Loucy (cell line): Measurements from ENCODE around the gene PRR36.
A peak's percentile ranks its signal among the peaks of the same experiment; 100 is the strongest.

ENCODE experiments used
- H2AFZ ChIP-seq: fragments of 200-600 bp; sonication (generic); 2 replicates; pipeline ENCODE4 v1.6.0; 2016; ENCODE audit warnings: antibody characterized with exemption, mild to moderate bottlenecking, low read length, moderate library complexity
- H3F3A ChIP-seq: fragments of 200-600 bp; 2 replicates; pipeline ENCODE4 v1.6.0; 2016; ENCODE audit warnings: antibody characterized with exemption, low read depth, mild to moderate bottlenecking
- H3K27me3 ChIP-seq: fragments of 200-600 bp; sonication (generic); 2 replicates; pipeline ENCODE4 v1.6.1; 2014; ENCODE audit warnings: low read length, mild to moderate bottlenecking; ENCODE audit not compliant: insufficient read depth, poor library complexity, severe bottlenecking
- H3K36me3 ChIP-seq: fragments of 200-600 bp; sonication (generic); 2 replicates; pipeline ENCODE4 v1.6.1; 2016; ENCODE audit warnings: low read length; ENCODE audit not compliant: insufficient read depth
- H3K4me1 ChIP-seq: fragments of 200-600 bp; sonication (generic); 2 replicates; pipeline ENCODE4 v1.5.1; 2014; ENCODE audit warnings: low read length, mild to moderate bottlenecking; ENCODE audit not compliant: insufficient read depth, poor library complexity, severe bottlenecking
- H3K4me2 ChIP-seq: fragments of 200-600 bp; sonication (generic); 2 replicates; pipeline ENCODE4 v1.6.0; 2014; ENCODE audit warnings: antibody characterized with exemption, low read length, low read depth, mild to moderate bottlenecking; ENCODE audit not compliant: poor library complexity, severe bottlenecking
- H3K4me3 ChIP-seq: fragments of 200-600 bp; sonication (generic); 2 replicates; pipeline ENCODE4 v1.5.1; 2014; ENCODE audit warnings: low read length, mild to moderate bottlenecking, mixed read lengths; ENCODE audit not compliant: poor library complexity, severe bottlenecking
- H3K79me2 ChIP-seq: fragments of 200-600 bp; sonication (generic); 2 replicates; pipeline ENCODE4 v1.6.1; 2014; ENCODE audit warnings: low read length; ENCODE audit not compliant: insufficient read depth
- H3K9ac ChIP-seq: fragments of 200-600 bp; sonication (generic); 2 replicates; pipeline ENCODE4 v1.6.0; 2014; ENCODE audit warnings: mild to moderate bottlenecking, low read depth, low read length, moderate library complexity; ENCODE audit not compliant: poor library complexity, severe bottlenecking
- H3K9me2 ChIP-seq: fragments of 200-600 bp; sonication (generic); replicated peaks from 2 replicates; pipeline ENCODE4 v1.6.1; 2016; ENCODE audit warnings: low read depth, low read length, mixed read lengths
- H3K9me3 ChIP-seq: fragments of 200-600 bp; sonication (generic); 2 replicates; pipeline ENCODE4 v1.6.1; 2014; ENCODE audit warnings: mild to moderate bottlenecking, antibody characterized with exemption, low read length, low read depth; ENCODE audit not compliant: insufficient read depth
- H4K20me1 ChIP-seq: fragments of 200-600 bp; sonication (generic); 2 replicates; pipeline ENCODE4 v1.6.0; 2014; ENCODE audit warnings: antibody characterized with exemption, low read length, mild to moderate bottlenecking; ENCODE audit not compliant: insufficient read depth, poor library complexity, severe bottlenecking
- EZH2phosphoT487 ChIP-seq: fragments of 200-600 bp; IDR thresholded peaks from 2 replicates; pipeline ENCODE4 v1.6.1; 2018; ENCODE audit warnings: antibody characterized with exemption, mild to moderate bottlenecking, moderate library complexity, borderline replicate concordance
- TF ChIP-seq, protein P1 (sequence below): fragments of 200-600 bp; sonication (generic); conservative IDR thresholded peaks from 2 replicates; pipeline ENCODE4 v1.5.1; 2014; ENCODE audit warnings: mild to moderate bottlenecking, antibody characterized with exemption, low read length

PRR36 gene

DNA sequence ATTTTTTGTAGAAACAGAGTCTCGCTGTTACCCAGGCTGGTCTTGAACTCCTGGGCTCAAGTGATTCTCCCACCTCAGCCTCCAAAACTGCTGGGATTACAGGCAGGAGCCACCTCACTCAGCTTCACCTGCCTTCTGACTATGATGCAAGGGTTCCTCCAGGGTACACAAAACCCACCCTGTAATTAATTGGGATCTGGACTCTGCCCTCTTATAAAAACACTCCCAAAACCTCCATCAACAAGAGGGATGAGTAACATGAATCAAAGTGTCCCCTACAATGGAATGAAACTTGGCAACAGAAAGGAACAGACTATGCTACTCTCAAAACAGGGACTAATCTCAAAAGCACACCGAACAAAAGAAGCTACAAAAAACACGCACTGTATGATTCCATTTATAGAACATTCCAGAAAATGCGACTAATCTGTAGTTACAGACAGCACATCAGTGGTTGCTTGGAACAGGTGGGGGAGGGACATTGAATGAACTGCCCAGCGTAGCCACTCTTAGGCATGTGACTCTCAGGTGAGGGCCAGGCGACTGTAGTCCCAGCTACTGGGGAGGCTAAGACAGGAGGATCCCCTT is 3.2 kb upstream of the PRR36 start:
- Histone ChIP-seq H3K4me2 (no peak overlapping the region), H3K9ac (no peak overlapping the region), H3K4me1 (peaks cover 5% of the 10 kb centered on the region), H3K79me2 (no peaks in the 10 kb centered on the region), H3F3A (no peaks in the 10 kb centered on the region), H3K9me3 (no peaks in the 10 kb centered on the region), H3K36me3 (no peaks in the 10 kb centered on the region), H3K27me3 (no peaks in the 10 kb centered on the region), H3K9me2 (no peaks in the 10 kb centered on the region), H2AFZ (no peak overlapping the region), H3K4me3 (no peak overlapping the region), H4K20me1 (no peaks in the 10 kb centered on the region)
- no peak for TF ChIP-seq EZH2phosphoT487
- TF ChIP-seq, protein P1, sequence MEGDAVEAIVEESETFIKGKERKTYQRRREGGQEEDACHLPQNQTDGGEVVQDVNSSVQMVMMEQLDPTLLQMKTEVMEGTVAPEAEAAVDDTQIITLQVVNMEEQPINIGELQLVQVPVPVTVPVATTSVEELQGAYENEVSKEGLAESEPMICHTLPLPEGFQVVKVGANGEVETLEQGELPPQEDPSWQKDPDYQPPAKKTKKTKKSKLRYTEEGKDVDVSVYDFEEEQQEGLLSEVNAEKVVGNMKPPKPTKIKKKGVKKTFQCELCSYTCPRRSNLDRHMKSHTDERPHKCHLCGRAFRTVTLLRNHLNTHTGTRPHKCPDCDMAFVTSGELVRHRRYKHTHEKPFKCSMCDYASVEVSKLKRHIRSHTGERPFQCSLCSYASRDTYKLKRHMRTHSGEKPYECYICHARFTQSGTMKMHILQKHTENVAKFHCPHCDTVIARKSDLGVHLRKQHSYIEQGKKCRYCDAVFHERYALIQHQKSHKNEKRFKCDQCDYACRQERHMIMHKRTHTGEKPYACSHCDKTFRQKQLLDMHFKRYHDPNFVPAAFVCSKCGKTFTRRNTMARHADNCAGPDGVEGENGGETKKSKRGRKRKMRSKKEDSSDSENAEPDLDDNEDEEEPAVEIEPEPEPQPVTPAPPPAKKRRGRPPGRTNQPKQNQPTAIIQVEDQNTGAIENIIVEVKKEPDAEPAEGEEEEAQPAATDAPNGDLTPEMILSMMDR = no peak

DNA sequence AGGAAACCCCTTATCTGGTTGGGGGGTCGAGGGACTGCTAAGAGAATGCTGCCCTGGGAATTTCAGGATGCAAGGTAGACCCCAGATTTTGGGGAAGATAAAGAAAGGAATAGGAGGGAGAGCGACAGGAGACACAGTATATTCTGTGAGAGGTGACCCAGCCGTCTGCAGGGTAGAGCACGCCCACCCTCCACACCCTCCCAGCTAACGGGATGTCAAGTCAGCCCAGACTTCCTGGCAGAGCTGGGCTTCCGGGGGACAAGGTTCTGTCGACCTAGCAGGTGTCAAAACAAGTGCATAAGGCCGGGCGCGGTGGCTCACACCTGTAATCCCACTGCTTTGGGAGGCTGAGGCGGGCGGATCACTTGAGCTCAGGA is 695 bp upstream of the PRR36 start:
- Histone ChIP-seq H3K9ac (peak overlapping the region; percentile 79), H3K9me2 (no peaks in the 10 kb centered on the region), H3K36me3 (no peaks in the 10 kb centered on the region), H3K79me2 (no peaks in the 10 kb centered on the region), H3F3A (peaks cover 4% of the 10 kb centered on the region; the same call in 1 of the 2 replicates), H3K27me3 (no peaks in the 10 kb centered on the region), H3K9me3 (no peaks in the 10 kb centered on the region), H3K4me3 (peak overlapping the region; percentile 78), H2AFZ (peak overlapping the region; percentile 95), H3K4me2 (peak overlapping the region; percentile 67), H3K4me1 (peaks cover 16% of the 10 kb centered on the region), H4K20me1 (no peaks in the 10 kb centered on the region)
- TF ChIP-seq, protein P1 = no peak
- no peak for TF ChIP-seq EZH2phosphoT487

DNA sequence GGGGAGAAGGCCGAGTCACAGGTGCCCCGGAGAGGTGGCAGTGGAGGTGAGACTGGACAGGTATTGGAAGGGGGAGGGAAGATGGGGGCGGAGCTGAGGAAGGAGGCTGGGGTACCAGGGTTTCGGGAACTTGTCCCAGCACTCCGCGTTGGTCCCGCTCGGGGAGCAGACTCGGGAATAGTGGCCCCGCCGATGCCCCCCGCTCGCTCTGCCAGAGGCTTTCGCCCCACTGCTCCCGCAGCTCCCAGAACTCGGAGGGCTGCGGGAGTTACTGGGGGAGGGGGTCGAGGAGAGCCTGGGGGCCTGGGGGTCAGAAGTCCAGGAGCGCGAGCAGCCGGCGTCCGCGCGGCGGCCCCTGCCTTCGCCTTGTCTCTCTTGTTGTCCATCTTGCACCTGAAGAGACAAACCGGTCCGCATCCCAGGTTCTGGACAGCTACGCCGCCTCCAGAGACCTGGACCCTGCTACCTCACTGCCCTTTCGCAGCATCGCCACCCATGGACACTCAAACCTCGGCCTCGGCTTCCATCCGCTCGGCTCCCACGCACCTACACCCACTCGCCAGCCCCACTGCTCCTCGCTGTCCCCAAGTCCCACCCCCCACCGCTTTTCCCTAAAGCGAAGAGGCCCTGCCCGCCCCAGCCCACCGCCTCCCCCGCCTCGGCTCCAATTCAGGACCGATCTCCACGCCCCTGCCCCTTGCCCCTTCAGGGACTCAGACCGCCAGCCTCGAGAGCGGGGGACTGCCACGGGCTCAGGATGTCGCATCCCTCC is 700 bp downstream of the PRR36 start:
- Histone ChIP-seq H3K79me2 (no peaks in the 10 kb centered on the region), H3K27me3 (no peaks in the 10 kb centered on the region), H4K20me1 (no peaks in the 10 kb centered on the region), H3K9ac (peak overlapping the region; percentile 79), H3K36me3 (no peaks in the 10 kb centered on the region), H3K4me1 (peaks cover 16% of the 10 kb centered on the region), H3K9me2 (no peaks in the 10 kb centered on the region), H3K9me3 (no peaks in the 10 kb centered on the region), H2AFZ (peak overlapping the region; percentile 95; the same call in 1 of the 2 replicates), H3K4me2 (peak overlapping the region; percentile 67), H3F3A (peaks cover 4% of the 10 kb centered on the region; the same call in 1 of the 2 replicates), H3K4me3 (peak overlapping the region; percentile 78)
- TF ChIP-seq, protein P1 = no peak
- TF ChIP-seq EZH2phosphoT487 = no peak
